ENCODE measurements around the gene PGGHG.
A peak's percentile ranks its signal among the peaks of the same experiment; 100 is the strongest.

Gene PGGHG

GRCh38 chr11:335779-336658, 47.1 kb downstream of the PGGHG start:
- no peak for ATAC-seq (ENCODE audit: insufficient read depth, low read depth)
- H3K9ac ChIP-seq (ENCODE audit: low read depth, low read length): no peak overlapping the region

DNA sequence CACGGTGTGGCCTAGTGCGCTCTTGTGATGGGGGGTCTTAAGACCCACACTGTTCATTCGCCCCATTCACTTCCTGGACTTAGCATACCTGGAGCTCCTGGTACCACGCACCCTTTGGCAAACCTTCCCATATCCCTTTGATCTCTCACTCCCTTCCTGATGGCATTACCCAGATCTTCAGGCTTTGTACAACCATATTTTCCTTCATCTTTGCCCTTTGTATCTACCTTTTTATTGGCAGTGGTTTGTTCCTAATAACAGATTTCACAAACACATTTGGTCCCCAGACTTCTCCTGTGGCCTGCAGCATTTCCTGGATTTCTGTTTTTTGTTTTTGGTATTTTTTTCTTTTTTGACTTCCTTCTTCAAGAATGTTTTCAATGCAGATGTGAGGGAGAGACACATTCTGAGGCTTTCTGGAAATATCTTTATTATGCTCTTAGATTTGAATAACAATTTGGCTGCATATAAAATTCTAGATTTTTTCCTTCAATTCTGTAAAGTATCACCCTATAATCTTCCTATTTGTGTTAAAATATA, 47.8 kb downstream of the PGGHG start:
- no peaks in the 10 kb centered on the region for H3K27me3 ChIP-seq (ENCODE audit: insufficient read depth, low read length, poor library complexity)
- no peak overlapping the region for H3K9ac ChIP-seq (ENCODE audit: low read depth, low read length)
- H2AFZ ChIP-seq (ENCODE audit: low read depth, low read length): no peak overlapping the region
- H4K20me1 ChIP-seq (ENCODE audit: insufficient read depth, low read length): no peaks in the 10 kb centered on the region
- no peak for ATAC-seq (ENCODE audit: insufficient read depth, low read depth)
- H3K4me3 ChIP-seq (ENCODE audit: low read depth in 1 of 2, low read length in 2 of 2): no peak overlapping the region
- H3K9me3 ChIP-seq (ENCODE audit: insufficient read depth, low read length, severe bottlenecking): no peaks in the 10 kb centered on the region
- no peak for DNase-seq
- H3K4me2 ChIP-seq (ENCODE audit: insufficient read depth, low read length): no peak overlapping the region
- TF ChIP-seq EZH2 (IDR thresholded peaks at IDR 0.05; ENCODE audit: borderline replicate concordance, low read depth, low read length, severe bottlenecking): no peak
- TF ChIP-seq, protein P1, sequence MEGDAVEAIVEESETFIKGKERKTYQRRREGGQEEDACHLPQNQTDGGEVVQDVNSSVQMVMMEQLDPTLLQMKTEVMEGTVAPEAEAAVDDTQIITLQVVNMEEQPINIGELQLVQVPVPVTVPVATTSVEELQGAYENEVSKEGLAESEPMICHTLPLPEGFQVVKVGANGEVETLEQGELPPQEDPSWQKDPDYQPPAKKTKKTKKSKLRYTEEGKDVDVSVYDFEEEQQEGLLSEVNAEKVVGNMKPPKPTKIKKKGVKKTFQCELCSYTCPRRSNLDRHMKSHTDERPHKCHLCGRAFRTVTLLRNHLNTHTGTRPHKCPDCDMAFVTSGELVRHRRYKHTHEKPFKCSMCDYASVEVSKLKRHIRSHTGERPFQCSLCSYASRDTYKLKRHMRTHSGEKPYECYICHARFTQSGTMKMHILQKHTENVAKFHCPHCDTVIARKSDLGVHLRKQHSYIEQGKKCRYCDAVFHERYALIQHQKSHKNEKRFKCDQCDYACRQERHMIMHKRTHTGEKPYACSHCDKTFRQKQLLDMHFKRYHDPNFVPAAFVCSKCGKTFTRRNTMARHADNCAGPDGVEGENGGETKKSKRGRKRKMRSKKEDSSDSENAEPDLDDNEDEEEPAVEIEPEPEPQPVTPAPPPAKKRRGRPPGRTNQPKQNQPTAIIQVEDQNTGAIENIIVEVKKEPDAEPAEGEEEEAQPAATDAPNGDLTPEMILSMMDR (IDR thresholded peaks at IDR 0.05; ENCODE audit: borderline replicate concordance, extremely low read depth, low read length, poor library complexity, severe bottlenecking): no peak
- no peaks in the 10 kb centered on the region for H3K36me3 ChIP-seq (ENCODE audit: insufficient read depth, low read length)
- no peaks in the 10 kb centered on the region for H3K79me2 ChIP-seq (ENCODE audit: insufficient read depth, low read length)
- H3K27ac ChIP-seq (ENCODE audit: low read length): peak overlapping the region; percentile 59
- H3K4me1 ChIP-seq (ENCODE audit: insufficient read depth, low read length): peaks cover 52% of the 10 kb centered on the region

More at GRCh38 chr11:335779-336658, 47.1 kb downstream of the PGGHG start:
- Histone ChIP-seq H3K27ac (ENCODE audit: low read length) (peak overlapping the region; percentile 59), H4K20me1 (ENCODE audit: insufficient read depth, low read length) (no peaks in the 10 kb centered on the region), H3K4me1 (ENCODE audit: insufficient read depth, low read length) (peaks cover 59% of the 10 kb centered on the region), H2AFZ (ENCODE audit: low read depth, low read length) (no peak overlapping the region), H3K4me3 (ENCODE audit: low read depth in 1 of 2, low read length in 2 of 2) (no peak overlapping the region), H3K4me2 (ENCODE audit: insufficient read depth, low read length) (no peak overlapping the region), H3K9me3 (ENCODE audit: insufficient read depth, low read length, severe bottlenecking) (no peaks in the 10 kb centered on the region), H3K36me3 (ENCODE audit: insufficient read depth, low read length) (no peaks in the 10 kb centered on the region), H3K79me2 (ENCODE audit: insufficient read depth, low read length) (no peaks in the 10 kb centered on the region), H3K27me3 (ENCODE audit: insufficient read depth, low read length, poor library complexity) (no peaks in the 10 kb centered on the region)
- DNase-seq: no peak
- TF ChIP-seq EZH2 (IDR thresholded peaks at IDR 0.05; ENCODE audit: borderline replicate concordance, low read depth, low read length, severe bottlenecking): no peak
- TF ChIP-seq, protein P1 (IDR thresholded peaks at IDR 0.05; ENCODE audit: borderline replicate concordance, extremely low read depth, low read length, poor library complexity, severe bottlenecking): no peak

- Histone ChIP-seq H3K27me3 (ENCODE audit: insufficient read depth, low read length, poor library complexity) (no peaks in the 10 kb centered on the region), H3K9ac (ENCODE audit: low read depth, low read length) (no peak overlapping the region), H3K4me1 (ENCODE audit: insufficient read depth, low read length) (peaks cover 42% of the 10 kb centered on the region), H4K20me1 (ENCODE audit: insufficient read depth, low read length) (no peaks in the 10 kb centered on the region), H3K9me3 (ENCODE audit: insufficient read depth, low read length, severe bottlenecking) (no peaks in the 10 kb centered on the region), H3K79me2 (ENCODE audit: insufficient read depth, low read length) (no peaks in the 10 kb centered on the region), H3K36me3 (ENCODE audit: insufficient read depth, low read length) (no peaks in the 10 kb centered on the region), H3K4me3 (ENCODE audit: low read depth in 1 of 2, low read length in 2 of 2) (no peak overlapping the region), H2AFZ (ENCODE audit: low read depth, low read length) (no peak overlapping the region), H3K4me2 (ENCODE audit: insufficient read depth, low read length) (no peak overlapping the region), H3K27ac (ENCODE audit: low read length) (peak overlapping the region; percentile 49; the same call in 1 of the 2 replicates)
- ATAC-seq (ENCODE audit: insufficient read depth, low read depth) (no peak), DNase-seq (no peak)
- no peak for TF ChIP-seq EZH2 (IDR thresholded peaks at IDR 0.05; ENCODE audit: borderline replicate concordance, low read depth, low read length, severe bottlenecking)
- TF ChIP-seq, protein P1 (IDR thresholded peaks at IDR 0.05; ENCODE audit: borderline replicate concordance, extremely low read depth, low read length, poor library complexity, severe bottlenecking): no peak
Observed at GRCh38 chr11:337711-338110, 48.8 kb downstream of the PGGHG start.
